ENCODE measurements around the gene SPR.
A peak's percentile ranks its signal among the peaks of the same experiment; 100 is the strongest.

The SPR gene

DNA sequence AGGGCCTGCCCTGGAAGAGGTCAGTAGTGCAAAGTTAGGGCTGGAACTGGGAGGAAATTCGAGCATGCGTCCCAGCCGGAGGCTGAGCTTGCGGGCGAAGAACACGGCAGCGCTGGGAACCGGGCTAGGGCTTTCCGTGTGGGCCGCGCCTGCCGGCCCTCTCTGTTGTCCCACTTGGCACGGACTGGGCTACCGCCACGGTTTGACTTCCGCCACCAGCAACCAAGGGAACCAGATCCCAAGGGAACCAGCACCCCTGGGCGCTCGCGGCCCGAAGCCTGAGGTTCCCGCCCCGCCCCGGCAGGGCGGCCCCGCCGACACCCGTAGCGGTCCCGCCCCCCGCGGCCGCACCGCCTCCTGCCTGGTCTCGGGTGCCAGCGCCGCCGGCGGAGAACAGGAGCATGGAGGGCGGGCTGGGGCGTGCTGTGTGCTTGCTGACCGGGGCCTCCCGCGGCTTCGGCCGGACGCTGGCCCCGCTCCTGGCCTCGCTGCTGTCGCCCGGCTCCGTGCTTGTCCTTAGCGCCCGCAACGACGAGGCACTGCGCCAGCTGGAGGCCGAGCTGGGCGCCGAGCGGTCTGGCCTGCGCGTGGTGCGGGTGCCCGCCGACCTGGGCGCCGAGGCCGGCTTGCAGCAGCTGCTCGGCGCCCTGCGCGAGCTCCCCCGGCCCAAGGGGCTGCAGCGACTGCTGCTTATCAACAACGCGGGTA lies at the start of gene SPR:
TSS of gene SPR (plus strand) at position 377 of the 708 bp plus-strand sequence. CDS start at position 402, 25 bp downstream.
- peak; percentile 36 for DNase-seq

DNA sequence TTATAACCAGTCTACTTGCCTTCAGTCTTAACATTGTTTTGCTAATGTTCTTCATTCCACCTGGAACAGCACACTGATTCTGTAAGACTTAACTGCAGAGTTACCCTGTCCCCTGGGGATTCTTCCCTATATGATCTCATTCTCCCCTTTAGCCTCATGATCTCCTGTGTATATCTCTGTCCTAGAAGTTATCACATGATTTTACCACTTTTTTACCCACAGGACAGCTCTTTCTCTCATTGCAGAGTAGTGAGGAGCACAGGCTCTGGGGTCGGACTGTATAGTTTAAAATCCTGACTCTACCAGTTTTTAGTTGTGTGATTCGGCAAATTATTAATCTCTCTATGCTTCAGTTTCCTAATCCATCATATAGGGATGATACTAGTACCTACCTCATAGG lies 47.1 kb upstream of the SPR start:
- DNase-seq: no peak

DNA sequence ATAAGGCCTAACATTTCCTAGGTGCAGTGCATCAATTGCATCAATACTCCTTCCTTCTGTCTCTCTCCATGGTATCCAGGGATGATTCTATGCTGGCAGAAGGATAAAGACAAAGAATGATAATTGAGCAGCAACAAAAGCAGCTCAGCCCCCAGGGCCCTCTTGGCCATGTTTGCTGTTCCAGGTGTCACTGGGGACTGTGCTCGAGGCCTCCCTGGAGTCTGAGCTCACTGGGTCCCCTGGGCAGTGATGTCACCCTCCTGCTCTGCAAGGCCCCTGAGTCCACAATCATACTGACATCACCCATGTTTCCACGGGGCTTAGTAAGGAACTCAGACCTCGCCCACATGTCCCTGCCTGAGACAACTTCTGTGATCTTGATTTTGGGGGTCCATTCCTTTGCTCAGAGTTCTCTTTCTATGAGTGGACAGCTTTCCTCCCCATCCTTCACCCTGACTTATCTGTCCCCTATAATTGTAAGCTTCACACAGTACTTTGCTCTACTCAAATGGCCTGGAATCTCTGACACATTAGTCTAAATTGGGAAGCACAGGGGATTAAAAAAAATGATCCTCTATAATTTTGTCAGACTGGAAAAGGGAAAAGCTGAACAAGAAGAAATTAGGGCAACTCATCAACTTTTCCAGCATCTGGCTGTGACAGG lies 45.6 kb upstream of the SPR start:
- no peak for DNase-seq

DNA sequence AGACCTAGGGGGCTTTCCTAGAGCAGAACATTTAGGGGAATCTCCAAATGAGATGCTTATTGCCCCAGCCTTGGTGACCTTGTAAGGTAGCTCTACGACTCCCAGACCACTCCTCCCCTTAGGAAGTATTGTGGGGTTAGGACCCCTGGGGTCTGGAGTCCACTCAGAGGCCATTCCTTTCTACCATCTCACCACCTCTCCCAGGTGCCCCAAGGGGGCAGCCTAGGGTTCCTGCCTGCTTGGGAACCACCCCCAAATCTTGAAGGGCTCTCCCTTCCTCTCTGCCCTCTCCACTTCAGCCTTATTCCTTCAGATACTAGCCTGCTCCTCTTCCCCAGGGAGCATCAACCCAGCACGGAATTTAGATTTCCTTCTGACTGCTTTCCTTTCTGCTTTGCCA lies 43.9 kb upstream of the SPR start:
- no peak for DNase-seq

DNA sequence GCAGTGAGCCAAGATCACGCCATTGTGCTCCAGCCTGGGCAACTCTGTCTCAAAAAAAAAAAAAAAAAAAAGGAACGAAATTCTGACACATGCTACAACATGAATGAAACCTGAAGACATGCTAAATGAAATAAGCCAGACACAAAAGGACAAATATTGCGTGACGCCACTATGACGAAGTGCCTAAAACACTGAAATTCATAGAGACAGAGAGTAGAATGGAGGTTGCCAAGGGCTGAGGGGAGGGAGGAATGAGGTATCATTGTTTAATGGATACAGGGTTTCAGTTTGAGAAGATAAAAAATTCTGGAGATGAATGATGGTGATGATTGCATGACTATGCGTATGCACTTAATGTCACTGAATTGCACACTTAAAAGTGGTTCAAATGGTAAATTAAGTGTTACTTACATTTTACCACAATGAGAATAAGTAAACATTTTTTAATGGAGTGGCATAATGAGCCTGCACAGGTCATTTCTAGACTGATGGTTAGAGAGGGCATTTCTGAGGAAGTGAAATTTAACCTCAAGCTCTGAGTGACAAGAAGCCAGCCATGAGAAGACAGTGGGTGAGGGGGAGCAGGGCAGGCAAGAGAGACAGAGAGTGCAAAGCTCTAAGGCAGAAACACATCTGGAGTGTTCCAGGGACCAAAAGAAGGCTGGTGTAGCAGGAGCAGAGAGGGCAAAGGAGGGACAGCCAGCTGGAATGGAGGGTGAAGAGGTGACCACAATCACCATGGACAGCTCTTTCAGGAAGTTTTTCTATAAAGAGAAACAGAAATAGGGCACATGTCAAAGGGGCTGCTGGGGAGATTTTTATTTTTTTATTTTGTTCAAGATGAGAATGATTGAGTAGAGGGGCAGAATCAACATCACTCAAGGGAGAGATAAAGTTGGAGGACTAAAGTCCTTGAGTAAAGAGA lies 40.8 kb upstream of the SPR start:
- DNase-seq: no peak

DNA sequence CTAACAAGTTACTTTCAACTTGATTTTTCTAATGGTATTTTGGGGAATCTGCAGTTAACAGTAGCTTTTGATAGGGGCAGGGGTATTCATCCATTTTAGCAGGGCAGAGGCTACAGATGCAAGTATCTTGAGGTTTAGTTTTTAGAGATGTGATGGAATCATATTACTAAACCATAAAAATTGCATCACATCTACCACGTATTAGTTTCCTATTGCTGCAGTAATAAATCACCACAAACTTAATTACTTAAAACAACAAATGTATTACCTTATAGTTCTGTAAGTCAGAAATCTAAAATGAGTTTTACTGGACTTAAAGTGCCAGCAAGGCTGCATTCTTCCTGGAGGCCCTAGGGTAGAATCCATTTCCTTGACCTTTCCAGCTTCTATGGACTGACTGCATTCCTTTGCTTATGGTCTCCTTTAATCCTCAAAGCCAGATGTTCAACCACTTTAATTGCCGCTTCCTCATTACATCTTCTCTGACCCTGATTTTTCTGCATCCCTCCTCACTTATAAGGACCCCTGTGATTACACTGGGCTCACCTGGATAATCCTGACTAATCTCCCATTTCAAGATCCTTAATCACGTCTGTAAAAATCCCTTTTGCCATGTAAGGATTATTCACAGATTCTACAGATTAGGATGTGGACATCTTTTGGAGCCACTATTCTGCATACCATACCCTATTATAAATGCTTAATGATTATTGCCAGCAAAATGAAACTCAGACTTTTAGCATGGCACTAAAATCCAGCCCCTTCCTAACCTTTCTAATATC lies 39.5 kb upstream of the SPR start:
- no peak for DNase-seq

GRCh38 chr2:72848436-72849137 lies 38.6 kb upstream of the SPR start:
- no peak for DNase-seq

DNA sequence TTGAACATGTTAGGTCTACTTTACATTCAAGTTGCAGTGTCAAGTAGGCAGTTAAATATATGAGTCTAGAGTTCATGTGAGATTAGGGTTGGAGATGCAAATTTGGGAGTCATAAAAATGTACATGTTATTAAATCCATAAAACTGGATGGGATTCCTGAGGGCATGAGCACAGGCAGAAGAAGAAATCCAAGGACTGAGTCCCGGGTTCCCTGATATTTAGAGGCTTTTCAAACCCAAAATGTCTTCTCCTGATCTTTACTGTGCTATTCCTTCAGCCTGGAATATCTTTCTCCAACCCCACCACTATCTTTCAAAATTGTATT lies 38.1 kb upstream of the SPR start:
- DNase-seq: no peak

DNA sequence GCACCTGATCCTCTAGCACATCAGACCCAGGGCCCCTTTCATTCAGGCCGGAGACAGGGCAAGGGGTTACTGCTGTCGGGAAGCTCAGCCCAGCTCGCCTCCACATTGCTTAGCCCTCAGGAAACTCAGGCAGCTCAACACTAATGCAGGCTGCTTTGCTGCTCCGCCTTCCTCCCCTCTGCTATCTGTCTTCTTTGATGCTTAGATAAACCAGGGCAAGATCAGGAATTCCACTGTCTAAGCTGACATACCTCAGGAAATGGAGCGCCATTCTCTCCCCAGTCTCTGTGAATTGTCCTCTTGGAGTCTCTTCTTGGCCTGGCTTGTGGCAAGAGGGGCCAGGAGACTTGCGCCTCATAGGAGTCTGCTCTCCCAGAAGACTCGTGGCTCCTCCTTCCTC lies 35.9 kb upstream of the SPR start:
- DNase-seq: no peak

GRCh38 chr2:72859831-72860262 lies 27.4 kb upstream of the SPR start:
- DNase-seq: peak; percentile 70

DNA sequence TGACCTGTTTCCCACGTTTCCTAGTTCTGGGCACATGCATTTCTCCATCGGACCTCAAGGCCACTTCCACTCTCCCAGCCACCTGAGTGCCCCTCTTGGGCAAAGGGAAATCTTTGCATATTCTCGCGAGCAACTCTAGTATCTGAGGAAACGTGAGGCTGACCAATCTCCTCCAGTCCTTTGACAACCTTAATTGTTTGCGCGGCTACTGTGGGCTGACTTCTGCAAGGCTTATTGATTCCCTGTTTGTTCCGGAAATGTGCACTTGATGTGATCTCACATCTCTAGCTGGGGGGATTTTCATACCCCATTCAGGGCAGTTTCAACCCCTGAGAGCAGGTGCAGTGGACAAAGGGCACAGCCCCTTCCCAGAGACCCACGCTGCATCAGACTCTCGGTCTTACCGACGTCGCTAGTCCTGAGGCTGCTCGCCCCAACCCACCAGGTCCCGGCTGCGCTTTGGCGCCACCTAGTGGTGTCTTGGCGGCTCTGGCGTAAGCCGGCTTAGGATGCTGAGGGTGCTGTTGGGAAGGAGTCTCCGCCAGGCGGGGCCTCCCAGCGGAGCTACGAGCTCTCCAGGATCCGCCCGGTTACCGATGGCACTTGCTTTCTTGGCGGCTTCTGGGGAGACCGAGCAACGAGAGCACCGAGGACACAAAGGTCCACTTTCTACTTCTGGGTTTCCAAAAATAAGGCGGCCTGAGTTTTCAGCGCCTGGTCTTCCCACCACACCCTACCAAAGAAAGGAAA lies 24.8 kb upstream of the SPR start:
- DNase-seq: peak; percentile 85

DNA sequence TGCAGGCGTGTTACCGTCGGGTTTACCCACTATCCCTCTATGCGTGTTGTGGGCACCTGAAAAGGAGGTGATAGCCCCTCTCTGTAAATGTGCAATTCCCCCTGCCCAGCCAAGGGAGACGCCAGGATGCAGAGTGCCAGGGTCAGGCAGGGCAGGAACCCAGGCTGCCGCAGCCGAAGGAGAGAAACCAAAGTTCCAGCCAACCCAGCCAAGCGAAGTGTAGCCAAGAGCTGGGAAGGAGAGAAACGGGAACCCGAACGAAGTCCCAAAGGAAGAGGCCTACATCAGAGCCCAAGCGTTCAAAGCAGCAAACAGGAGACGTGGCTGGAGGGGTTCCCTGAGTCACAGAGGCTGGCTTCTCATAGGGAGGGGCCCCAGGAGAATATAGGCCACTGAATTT lies 24.2 kb upstream of the SPR start:
- DNase-seq: no peak

GRCh38 chr2:72864500-72864899 lies 22.7 kb upstream of the SPR start:
- no peak for DNase-seq

DNA sequence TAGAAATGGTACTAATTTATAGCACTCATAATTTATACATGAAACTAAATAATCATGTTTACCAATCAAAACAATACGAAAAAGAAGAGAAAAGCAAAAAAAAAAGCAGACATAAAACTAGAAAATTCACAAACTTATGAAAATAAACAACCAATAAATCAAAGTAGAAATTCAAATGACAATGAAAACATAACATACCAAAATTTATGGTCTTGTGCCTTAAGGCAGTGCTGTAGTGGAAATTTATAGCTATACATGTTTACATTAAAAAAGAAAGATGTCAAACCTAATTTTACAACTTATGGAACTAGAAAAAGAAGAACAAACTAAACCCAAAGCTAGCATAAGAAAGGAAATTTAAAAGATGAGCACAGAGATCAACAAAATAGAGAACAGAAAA lies 16.1 kb upstream of the SPR start:
- no peak for DNase-seq

GRCh38 chr2:72871880-72872279 lies 15.3 kb upstream of the SPR start:
- no peak for DNase-seq

DNA sequence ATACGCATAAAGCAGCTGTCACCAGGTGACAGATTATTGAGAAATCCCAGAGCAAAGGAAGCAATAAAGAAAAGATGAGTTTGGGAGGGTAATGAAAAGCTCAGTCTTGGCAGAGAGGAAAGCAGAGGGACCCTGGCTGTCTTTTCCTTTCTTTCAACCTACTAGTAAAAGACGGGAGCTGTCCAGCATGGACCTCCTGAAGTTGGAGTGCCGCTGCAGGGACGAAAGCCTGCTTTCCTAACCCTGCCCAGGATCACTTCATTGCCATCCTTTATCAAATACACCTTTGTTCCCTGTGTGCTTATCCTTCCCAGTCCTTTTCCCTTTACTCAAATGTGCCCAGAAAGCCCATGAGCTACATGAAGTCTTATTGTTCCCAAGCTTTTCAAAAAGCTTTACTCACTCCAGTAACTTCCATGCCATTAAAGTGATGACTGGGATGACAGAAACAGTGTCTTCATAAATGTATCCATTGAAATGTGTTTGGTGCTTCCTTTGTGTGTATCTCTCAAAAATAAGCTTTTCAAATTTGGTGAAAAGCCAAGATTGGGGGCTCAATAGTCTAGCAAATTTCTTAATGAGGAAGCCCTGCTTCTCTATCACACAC lies 3.7 kb upstream of the SPR start:
- DNase-seq: peak; percentile 7

- no peak for DNase-seq
Observed at GRCh38 chr2:72886505-72887031, 640 bp upstream of the SPR start.

DNA sequence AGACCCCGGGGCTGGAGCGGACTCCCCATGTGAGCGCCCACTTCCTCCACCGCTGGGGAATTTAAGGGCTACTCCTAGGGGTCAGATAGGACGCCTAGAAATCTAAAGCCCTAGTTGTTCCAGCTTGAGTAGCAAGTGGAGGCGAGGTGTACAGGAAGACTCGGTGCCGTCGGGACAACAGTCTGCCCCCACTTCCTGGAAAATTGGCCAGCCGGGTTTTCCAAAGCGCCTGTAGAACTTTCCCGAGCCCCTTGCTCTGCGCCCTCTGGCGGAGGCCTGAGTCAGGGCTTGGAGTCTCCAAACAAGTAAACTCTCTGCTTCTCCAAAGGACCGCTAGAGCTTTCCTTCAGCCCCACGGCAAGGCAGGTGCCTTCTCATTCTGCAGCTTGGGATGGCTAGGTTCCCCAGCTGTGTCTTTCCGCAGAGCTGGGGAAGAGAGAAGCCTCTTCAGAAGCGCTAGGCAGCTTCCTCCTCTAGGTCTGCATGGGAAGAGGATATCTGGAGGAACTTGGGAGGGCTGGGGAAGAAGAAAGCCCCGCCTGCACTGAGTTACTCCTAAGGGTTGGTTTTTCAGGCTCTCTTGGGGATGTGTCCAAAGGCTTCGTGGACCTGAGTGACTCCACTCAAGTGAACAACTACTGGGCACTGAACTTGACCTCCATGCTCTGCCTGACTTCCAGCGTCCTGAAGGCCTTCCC lies 681 bp downstream of the SPR start:
- peak; percentile 48 for DNase-seq

DNA sequence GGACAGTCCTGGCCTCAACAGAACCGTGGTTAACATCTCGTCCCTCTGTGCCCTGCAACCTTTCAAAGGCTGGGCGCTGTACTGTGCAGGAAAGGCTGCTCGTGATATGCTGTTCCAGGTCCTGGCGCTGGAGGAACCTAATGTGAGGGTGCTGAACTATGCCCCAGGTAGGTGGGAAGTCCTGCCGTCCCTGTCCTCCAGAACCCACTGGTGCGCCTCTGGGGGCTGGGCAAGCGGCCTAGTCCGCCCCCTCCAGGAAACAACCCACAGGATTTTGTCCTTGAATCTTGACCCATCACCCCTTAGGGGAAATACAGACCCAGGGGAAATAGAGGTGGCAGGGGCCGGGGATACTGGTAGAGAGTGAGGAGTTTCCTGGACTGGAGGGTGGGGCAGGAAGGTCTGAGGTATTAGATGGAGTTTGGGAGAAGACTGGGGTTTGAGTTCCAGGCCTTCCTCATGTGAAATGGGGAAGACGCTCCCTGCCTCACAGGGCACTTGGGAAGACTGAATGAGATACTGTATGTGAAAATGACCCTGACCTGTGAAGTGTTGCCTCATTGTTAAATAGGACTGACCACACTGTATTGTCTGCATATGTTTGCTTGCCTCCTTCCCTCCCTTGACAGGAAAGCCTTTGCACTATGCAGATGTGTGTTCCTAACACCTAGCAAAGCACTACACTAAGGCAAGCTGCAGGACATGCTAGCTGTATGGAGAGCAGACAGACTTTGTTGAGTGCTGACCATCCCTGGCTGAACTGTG lies 1.4 kb downstream of the SPR start:
- no peak for DNase-seq

All from CD4-positive, alpha-beta T cell treated with Interleukin-12 subunit alpha and Interleukin-12 subunit beta, for 1 hour (primary cell).